Activated naive CD8-positive, alpha-beta T cell treated with anti-CD3 and anti-CD28 coated beads, Interleukin-2, amount 50 U/mL, for 16 hours (primary cell): ENCODE data around the gene RABGAP1L.

Experiments used
- DNase-seq: peaks from one replicate; pipeline ENCODE4 v3.0.0-alpha.2; 2020; ENCODE audit warnings: low read depth, low spot score

RABGAP1L gene

DNA sequence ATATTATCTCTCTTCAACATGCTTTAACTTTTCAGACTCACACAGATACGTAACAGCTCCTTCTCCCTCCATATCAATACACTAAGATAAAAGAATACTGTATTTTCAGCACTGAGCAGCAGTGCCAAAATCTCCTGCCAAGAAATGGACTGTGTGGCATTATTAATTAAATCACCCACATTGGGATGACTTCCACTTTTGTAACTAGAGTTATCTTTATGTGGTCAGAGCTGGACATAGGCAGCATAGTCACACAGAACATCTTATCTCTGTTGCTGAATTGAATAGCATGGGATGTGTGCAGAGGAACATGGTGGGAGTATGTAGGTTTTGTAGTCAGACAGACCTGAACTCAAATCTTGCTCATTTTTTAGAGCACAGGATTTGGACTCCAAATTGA is 799.1 kb downstream of the RABGAP1L start:
- no peak for DNase-seq

- DNase-seq, result no peak
Measured at GRCh38 chr1:174960362-174960761, 801.0 kb downstream of the RABGAP1L start.

GRCh38 chr1:174963529-174964125 is 804.3 kb downstream of the RABGAP1L start:
- no peak for DNase-seq

GRCh38 chr1:174964261-174964971 is 805.1 kb downstream of the RABGAP1L start:
- DNase-seq, result no peak

- no peak for DNase-seq
Measured at GRCh38 chr1:174964972-174965361, 805.6 kb downstream of the RABGAP1L start.

GRCh38 chr1:174965362-174966007 is 806.2 kb downstream of the RABGAP1L start:
- no peak for DNase-seq

GRCh38 chr1:174966008-174966572 is 806.8 kb downstream of the RABGAP1L start:
- no peak for DNase-seq

- no peak for DNase-seq
Measured at GRCh38 chr1:174967845-174968705, 808.8 kb downstream of the RABGAP1L start.

GRCh38 chr1:174968750-174969244 is 809.5 kb downstream of the RABGAP1L start:
- DNase-seq, result no peak

GRCh38 chr1:174969977-174970376 is 810.7 kb downstream of the RABGAP1L start:
- DNase-seq, result no peak

GRCh38 chr1:174971466-174971865 is 812.1 kb downstream of the RABGAP1L start:
- DNase-seq, result no peak

DNA sequence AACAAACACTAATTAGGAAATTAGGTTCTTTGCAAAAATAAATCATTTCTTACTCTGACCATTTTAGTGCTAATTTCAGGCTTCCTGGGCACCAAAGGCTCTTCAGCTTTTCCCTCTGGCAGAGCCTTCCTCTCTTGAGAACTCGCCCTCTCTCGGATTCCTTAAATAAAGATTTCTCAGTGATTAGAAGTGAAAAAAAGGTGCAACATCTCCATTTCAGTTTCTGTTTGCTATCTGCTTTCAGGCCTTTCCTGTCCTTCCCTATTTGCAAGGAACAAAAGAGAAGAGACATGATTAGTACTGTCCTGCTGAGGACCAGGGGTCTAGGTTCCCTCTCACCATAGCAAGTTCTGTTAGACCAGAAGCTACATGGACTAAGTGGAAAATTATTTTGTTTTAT is 812.6 kb downstream of the RABGAP1L start:
- DNase-seq, result no peak

DNA sequence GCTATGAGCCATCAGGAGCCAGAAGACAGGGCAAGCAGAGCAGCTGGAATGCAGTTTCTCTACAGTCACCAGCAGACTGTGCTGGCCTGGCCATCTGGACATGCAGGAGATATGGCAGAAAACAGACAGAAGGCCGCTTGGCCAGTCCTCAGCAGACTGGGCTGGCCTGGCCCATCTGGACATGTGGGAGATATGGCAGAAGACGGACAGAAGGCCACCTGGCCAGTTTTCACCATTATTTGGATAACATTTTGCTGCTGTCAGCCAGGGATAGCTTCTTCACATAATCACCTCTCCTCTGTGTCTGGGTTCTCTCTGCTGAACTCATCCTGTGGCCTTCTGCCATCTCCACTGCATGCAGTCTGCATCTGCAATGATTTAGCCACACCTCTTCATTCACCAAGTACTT is 815.4 kb downstream of the RABGAP1L start:
- no peak for DNase-seq

DNA sequence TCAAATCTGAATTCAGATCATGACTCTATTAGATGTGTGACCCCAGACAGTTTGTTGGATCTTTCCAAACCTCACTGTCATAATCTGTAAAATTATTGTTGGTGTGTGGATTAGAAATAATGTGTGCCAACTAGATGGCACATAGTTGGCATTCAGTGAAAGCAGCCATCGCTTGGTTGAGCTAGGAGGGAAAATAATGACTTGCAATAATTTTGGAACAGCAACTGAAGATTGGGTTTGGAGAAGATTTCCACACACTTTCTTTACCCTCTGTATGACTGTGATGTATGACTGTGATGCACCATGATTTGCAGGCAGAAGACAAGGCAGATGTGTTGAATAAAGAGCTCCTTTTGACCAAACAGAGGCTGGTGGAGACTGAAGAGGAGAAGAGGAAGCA is 816.4 kb downstream of the RABGAP1L start:
- no peak for DNase-seq

DNA sequence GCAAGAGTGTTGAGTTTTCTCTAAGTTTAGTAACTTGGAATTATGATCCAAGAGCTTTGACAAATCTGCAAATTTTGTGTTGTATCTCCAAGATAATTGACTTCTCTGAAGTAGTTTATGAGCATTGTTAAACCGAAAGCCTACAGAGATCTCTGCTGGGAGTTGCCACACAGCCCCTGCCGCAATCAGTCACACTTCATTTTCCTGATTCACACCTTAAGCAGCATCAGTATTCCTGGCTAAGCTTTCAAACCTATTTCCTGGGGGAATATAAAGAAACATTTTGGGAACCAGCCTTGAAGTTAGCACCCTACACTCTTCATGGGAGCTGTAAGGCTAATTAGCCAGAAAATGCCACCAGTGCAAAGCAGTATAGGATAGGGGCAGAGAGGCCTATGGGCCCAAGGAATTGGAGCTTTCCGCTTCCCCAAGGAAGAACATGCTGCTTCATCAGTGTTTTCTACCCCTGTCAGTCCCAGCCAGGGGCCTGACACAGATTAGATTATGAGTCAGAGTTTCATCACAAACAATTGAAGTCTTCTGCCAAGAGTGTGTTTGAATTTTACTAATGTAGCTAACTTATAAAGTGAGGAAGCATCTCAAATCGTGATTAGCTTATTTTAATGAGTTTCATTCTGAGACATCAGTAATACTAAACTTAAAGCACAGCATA is 817.3 kb downstream of the RABGAP1L start:
- DNase-seq, result no peak

DNA sequence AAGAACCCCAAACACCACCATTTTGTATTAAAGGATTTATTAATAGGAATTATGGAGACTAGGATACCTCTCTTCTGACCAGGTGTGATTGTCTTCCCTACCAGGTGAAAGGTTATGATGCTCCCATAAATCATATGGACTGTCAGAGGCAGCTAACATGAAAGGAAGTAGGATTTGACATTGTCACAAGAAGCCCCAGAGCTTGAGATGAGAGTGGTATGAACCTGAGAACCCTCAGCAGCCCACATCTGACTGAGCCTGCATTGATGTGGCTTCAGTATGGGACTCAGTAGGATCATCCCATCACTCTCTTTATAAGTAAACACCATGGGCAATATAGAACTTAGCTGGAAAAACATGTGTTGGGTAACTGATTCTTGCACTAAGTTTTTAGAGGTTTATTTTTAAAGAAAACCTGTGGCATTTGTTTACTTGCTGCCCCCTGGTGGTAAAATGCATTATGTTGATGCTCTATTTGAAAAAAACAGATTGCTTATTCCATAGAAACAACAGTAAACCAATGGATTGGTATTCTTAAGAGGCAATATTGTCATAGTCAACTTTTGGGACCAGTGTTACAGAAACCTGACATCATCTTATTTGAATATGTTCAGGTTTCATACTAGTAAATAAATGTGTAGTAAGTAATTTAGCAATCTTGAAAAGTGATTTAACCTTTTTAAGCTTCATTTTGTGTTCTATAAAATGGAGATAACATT is 823.8 kb downstream of the RABGAP1L start:
- no peak for DNase-seq

GRCh38 chr1:174984952-174985351 is 825.6 kb downstream of the RABGAP1L start:
- no peak for DNase-seq

- DNase-seq, result no peak
Measured at GRCh38 chr1:174988539-174988938, 829.2 kb downstream of the RABGAP1L start.

- DNase-seq, result no peak
Measured at GRCh38 chr1:174988986-174989385, 829.7 kb downstream of the RABGAP1L start.

DNA sequence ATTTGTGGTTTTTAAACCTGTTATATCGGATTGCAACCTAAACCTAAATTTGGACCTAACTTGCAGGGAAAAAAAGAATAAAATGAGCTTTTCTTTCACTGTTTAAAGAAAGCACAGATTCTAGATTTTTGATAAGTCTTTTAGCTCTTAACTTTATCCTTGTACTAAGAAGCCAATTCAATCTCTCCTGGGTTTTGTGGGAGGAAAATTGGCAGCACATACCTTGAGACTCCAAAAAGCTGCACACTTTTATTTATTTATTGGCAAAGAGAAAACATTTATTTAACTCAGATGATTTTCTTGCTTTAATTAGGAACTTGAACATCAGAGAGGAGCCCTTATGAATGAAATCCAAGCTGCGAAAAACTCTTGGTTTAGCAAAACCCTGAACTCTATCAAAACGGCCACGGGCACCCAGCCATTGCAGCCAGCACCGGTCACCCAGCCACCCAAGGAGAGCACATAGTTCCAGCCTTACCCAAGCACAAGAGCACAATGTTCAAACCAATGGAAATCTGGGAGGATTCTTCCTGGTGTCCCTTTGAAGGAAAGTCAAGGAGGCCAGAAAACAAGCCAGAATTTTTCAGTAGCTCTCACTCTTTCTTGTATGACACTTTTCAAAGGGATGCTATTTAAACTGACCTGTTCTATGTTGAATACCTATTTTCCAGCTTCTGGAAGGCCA is 830.4 kb downstream of the RABGAP1L start:
- no peak for DNase-seq
